Measurements from ENCODE around the gene MRPS27.

DNA sequence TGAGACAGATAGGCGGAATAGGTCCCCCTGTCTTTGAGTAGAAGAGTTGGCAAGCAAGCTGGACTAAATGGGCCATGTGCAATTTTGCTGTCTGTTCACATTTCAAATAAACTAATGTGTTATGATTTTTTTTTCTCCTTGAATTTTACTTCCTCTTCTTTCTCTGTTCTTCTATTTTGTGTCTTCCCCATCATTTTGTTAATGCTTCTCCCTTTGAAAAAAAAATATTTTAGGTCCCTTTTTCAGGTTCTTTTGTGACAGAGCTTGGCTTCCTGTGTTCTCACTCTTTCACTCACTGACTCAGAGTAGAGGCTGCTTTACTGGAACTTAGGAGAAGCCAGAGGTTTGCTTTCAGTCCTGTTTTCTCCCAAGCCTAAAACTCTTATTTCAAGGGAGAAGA, 48.2 kb upstream of the MRPS27 start:
- TF ChIP-seq CTCF (IDR thresholded peaks at IDR 0.05) = no peak
- no peak for TF ChIP-seq POLR2A (IDR thresholded peaks at IDR 0.05)
